OCI-LY7 (cell line): ENCODE data around the gene ADAMTS16. TPM values are rescaled to one million over a fixed set of nuclear protein-coding genes. Genes with fewer than 3 reads are reported as not detected.

Experiments used
- BruUV-seq: library from RNA; stranded (reverse); fragments of 400-500 nt; replicated peaks from 2 replicates; lab custom pipeline; 2021; lab: Mats Ljungman, UMichigan
- CTCF ChIA-PET: fragments of 300-600 bp; sonication (Branson Sonifier 250); formaldehyde crosslinking; loops from one replicate; lab custom pipeline; 2022; ENCODE audit warnings: antibody characterized with exemption; ENCODE audit not compliant: unreplicated experiment; lab: Charles Lee
- POLR2A ChIA-PET: fragments of 300-600 bp; sonication (Branson Sonifier 250); formaldehyde crosslinking; loops from one replicate; lab custom pipeline; 2022; ENCODE audit warnings: antibody characterized with exemption; lab: Charles Lee
- DNase-seq: peaks from one replicate; pipeline ENCODE4 v3.0.0-alpha.2; 2015; ENCODE audit warnings: low spot score
- H2AFZ ChIP-seq: fragments of 200-600 bp; sonication (generic), shearing (Covaris generic); 2 replicates; pipeline ENCODE4 v1.6.1; 2014; ENCODE audit warnings: mild to moderate bottlenecking, antibody characterized with exemption, low read length, moderate library complexity
- H3K27ac ChIP-seq: fragments of 200-600 bp; sonication (generic); 2 replicates; pipeline ENCODE4 v1.5.1; 2014; ENCODE audit warnings: mixed run types, low read depth, mild to moderate bottlenecking, moderate library complexity, low read length, inconsistent platforms; ENCODE audit not compliant: poor library complexity, severe bottlenecking
- H3K36me3 ChIP-seq: fragments of 200-600 bp; sonication (generic); 2 replicates; pipeline ENCODE4 v1.6.1; 2014; ENCODE audit warnings: mild to moderate bottlenecking, antibody characterized with exemption, low read length, moderate library complexity, mixed read lengths; ENCODE audit not compliant: insufficient read depth
- H3K4me1 ChIP-seq: fragments of 200-600 bp; sonication (generic); 2 replicates; pipeline ENCODE4 v1.5.1; 2014; ENCODE audit warnings: mild to moderate bottlenecking, low read length; ENCODE audit not compliant: insufficient read depth, poor library complexity, severe bottlenecking
- H3K4me2 ChIP-seq: fragments of 200-600 bp; sonication (generic); 2 replicates; pipeline ENCODE4 v1.6.1; 2014; ENCODE audit warnings: mild to moderate bottlenecking, low read length
- H3K4me3 ChIP-seq: fragments of 200-600 bp; sonication (generic); 2 replicates; pipeline ENCODE4 v1.5.1; 2014; ENCODE audit warnings: mild to moderate bottlenecking, low read depth, low read length; ENCODE audit not compliant: poor library complexity, severe bottlenecking
- H3K79me2 ChIP-seq: fragments of 200-600 bp; sonication (generic); 2 replicates; pipeline ENCODE4 v1.6.1; 2016; ENCODE audit warnings: low read depth, mild to moderate bottlenecking, low read length, moderate library complexity, mixed read lengths; ENCODE audit not compliant: insufficient read depth
- H3K9me2 ChIP-seq: fragments of 200-600 bp; sonication (generic); 2 replicates; pipeline ENCODE4 v1.6.1; 2016; ENCODE audit warnings: mild to moderate bottlenecking, low read length, mixed read lengths; ENCODE audit not compliant: insufficient read depth
- H3K9me3 ChIP-seq: fragments of 200-600 bp; sonication (generic); 2 replicates; pipeline ENCODE4 v1.6.1; 2014; ENCODE audit warnings: mild to moderate bottlenecking, mixed run types, low read length, mixed read lengths
- H4K20me1 ChIP-seq: fragments of 200-600 bp; sonication (generic); 2 replicates; pipeline ENCODE4 v1.6.1; 2014; ENCODE audit warnings: mild to moderate bottlenecking, antibody characterized with exemption, low read length, moderate library complexity, mixed read lengths; ENCODE audit not compliant: insufficient read depth
- EZH2phosphoT487 ChIP-seq: fragments of 200-600 bp; sonication (generic); IDR thresholded peaks from 2 replicates; pipeline ENCODE4 v1.6.1; 2018; ENCODE audit warnings: low read depth, borderline replicate concordance, mild to moderate bottlenecking, mixed run types, antibody characterized with exemption, low read length, moderate library complexity, mixed read lengths
- intact Hi-C: fragments of 100-400 bp; cut with micrococcal nuclease; formaldehyde crosslinking; loops from one replicate; pipeline ENCODE4 v1.10.0; 2022; ENCODE audit not compliant: unreplicated experiment
- total RNA-seq, 2 experiments: library from RNA; depleted of rRNA in 1 of 2; stranded (reverse); fragments of >200 nt in 1 of 2; shearing (Covaris generic) in 1 of 2; gene quantifications; 2 replicates each; pipeline ENCODE4 v1.2.3, GENCODE V29; 2014 to 2022
- TF ChIP-seq, protein P1 (sequence below): fragments of 200-600 bp; sonication (generic); conservative IDR thresholded peaks from 2 replicates; pipeline ENCODE4 v1.5.1; 2014; ENCODE audit warnings: mild to moderate bottlenecking, antibody characterized with exemption, low read length, moderate library complexity, mixed read lengths

Gene ADAMTS16
- total RNA-seq, 2 experiments from 2014 or later: not detected

- H3K9me2 ChIP-seq: no peaks in the 10 kb centered on the region
- H3K4me2 ChIP-seq: no peak overlapping the region
- H3K79me2 ChIP-seq: no peaks in the 10 kb centered on the region
- H3K9me3 ChIP-seq: no peaks in the 10 kb centered on the region
- CTCF ChIA-PET: no interaction called here
- intact Hi-C loops: no loop called here
- TF ChIP-seq, protein P1, sequence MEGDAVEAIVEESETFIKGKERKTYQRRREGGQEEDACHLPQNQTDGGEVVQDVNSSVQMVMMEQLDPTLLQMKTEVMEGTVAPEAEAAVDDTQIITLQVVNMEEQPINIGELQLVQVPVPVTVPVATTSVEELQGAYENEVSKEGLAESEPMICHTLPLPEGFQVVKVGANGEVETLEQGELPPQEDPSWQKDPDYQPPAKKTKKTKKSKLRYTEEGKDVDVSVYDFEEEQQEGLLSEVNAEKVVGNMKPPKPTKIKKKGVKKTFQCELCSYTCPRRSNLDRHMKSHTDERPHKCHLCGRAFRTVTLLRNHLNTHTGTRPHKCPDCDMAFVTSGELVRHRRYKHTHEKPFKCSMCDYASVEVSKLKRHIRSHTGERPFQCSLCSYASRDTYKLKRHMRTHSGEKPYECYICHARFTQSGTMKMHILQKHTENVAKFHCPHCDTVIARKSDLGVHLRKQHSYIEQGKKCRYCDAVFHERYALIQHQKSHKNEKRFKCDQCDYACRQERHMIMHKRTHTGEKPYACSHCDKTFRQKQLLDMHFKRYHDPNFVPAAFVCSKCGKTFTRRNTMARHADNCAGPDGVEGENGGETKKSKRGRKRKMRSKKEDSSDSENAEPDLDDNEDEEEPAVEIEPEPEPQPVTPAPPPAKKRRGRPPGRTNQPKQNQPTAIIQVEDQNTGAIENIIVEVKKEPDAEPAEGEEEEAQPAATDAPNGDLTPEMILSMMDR: no peak
- no peak for TF ChIP-seq EZH2phosphoT487
- no peaks in the 10 kb centered on the region for H4K20me1 ChIP-seq
- no TSS peak for BruUV-seq
- no peak overlapping the region for H2AFZ ChIP-seq
- H3K27ac ChIP-seq: no peak overlapping the region
- H3K36me3 ChIP-seq: no peaks in the 10 kb centered on the region
- H3K4me3 ChIP-seq: no peak overlapping the region
- no peaks in the 10 kb centered on the region for H3K4me1 ChIP-seq
- no peak for DNase-seq
- POLR2A ChIA-PET: interaction anchor here (0.5 to 0.6 kb wide), 3 partner anchors 83 to 235 kb away, joined by 3 to 5 read pairs (median 4); no protein-coding TSS in a partner anchor
These were observed 138.2 kb downstream of the ADAMTS16 start for GRCh38 chr5:5278201-5278814.

DNA sequence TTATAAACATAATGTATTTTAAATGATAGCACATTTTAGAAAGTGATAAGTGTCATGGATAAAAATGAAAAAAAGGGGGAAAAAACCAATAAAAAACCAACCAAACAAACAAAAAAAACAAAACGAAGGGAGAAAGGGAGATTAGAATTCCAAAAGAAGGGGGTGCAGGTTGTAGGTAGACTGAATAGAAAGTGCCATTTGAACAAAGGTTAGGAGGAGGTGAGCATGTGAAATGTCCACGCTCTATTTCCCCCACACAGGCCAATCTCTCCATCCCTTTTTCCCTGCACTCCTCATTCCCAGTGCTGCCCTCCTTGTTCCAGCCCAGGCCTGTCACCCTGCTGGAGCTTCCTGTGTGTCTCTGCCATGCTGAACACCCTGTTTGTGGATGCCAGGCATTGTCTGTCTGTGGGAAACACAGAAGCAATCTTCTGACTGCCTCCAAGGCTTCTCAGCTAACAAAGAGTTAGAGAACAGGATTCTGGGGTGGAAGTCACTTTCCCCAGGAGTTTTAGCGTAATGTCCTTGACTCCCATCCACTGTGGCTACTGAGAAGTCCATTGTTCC, 138.8 kb downstream of the ADAMTS16 start:
- no peak overlapping the region for H3K4me2 ChIP-seq
- H3K79me2 ChIP-seq: no peaks in the 10 kb centered on the region
- no peak for DNase-seq
- TF ChIP-seq, protein P1: no peak
- TF ChIP-seq EZH2phosphoT487: no peak
- H3K9me3 ChIP-seq: no peaks in the 10 kb centered on the region
- no peaks in the 10 kb centered on the region for H3K9me2 ChIP-seq
- no TSS peak for BruUV-seq
- CTCF ChIA-PET: no interaction called here
- H4K20me1 ChIP-seq: no peaks in the 10 kb centered on the region
- H3K4me3 ChIP-seq: no peak overlapping the region
- H3K27ac ChIP-seq: no peak overlapping the region
- no peaks in the 10 kb centered on the region for H3K4me1 ChIP-seq
- intact Hi-C loops: no loop called here
- POLR2A ChIA-PET: interaction anchor here (0.5 kb wide), 1 partner anchor 83 kb away, joined by 5 read pairs; no protein-coding TSS in a partner anchor
- no peak overlapping the region for H2AFZ ChIP-seq
- H3K36me3 ChIP-seq: no peaks in the 10 kb centered on the region

DNA sequence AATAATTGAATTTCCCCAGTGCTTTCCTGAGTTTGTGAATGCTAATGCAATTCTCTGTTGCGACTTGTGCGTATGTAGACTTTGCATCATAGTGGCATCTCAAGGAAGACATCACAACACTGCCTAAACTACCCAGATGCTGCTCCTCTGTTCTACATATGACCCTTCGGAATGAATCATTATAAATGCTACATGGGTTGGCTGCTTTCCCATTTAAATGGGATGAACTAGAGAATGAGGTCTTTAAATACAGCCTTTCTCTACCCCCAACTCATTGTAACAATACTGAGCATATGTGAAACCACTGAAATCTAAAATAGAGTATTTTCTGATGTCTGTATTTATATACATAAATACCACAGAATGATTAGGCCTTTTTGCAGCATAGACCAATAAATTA, 145.8 kb downstream of the ADAMTS16 start:
- Histone ChIP-seq H3K27ac (no peak overlapping the region), H3K4me3 (no peak overlapping the region), H3K9me2 (no peaks in the 10 kb centered on the region), H3K36me3 (no peaks in the 10 kb centered on the region), H3K79me2 (no peaks in the 10 kb centered on the region), H4K20me1 (no peaks in the 10 kb centered on the region), H3K9me3 (no peaks in the 10 kb centered on the region), H3K4me1 (no peaks in the 10 kb centered on the region), H3K4me2 (no peak overlapping the region), H2AFZ (no peak overlapping the region)
- ChIA-PET CTCF (no interaction called here), POLR2A (interaction anchor here (0.7 kb wide), 1 partner anchor 886 kb away, joined by 6 read pairs; no protein-coding TSS in a partner anchor)
- TF ChIP-seq EZH2phosphoT487: no peak
- TF ChIP-seq, protein P1: no peak
- intact Hi-C loops: no loop called here
- DNase-seq: no peak
- no TSS peak for BruUV-seq
